MCF 10A (cell line): Measurements from ENCODE around the gene SNX33. TPM values are rescaled to one million over a fixed set of nuclear protein-coding genes. Genes with fewer than 3 reads are reported as not detected.
A peak's percentile ranks its signal among the peaks of the same experiment; 100 is the strongest.

ENCODE experiments used
- BruUV-seq: library from RNA; stranded (reverse); fragments of 400-500 nt; replicated peaks from 2 replicates; lab custom pipeline; 2021; lab: Mats Ljungman, UMichigan
- CTCF ChIA-PET: fragments of 300-600 bp; sonication (Branson Sonifier 250); formaldehyde crosslinking; extraction: SDS; loops from one replicate; lab custom pipeline; 2021; ENCODE audit warnings: antibody characterized with exemption, inconsistent platforms; lab: Yijun Ruan, JAX
- POLR2A ChIA-PET: fragments of 300-600, 350-650 bp; sonication (Branson Sonifier 250); formaldehyde crosslinking; extraction: SDS; loops from one replicate; lab custom pipeline; 2020; ENCODE audit warnings: antibody characterized with exemption, inconsistent platforms; lab: Yijun Ruan, JAX
- DNase-seq: peaks from one replicate; pipeline ENCODE4 v3.0.0-alpha.2; 2018; ENCODE audit not compliant: unreplicated experiment
- H3K27ac Mint-ChIP-seq: one replicate; pipeline ENCODE4 v1.8.0; 2022; ENCODE audit warnings: mild to moderate bottlenecking, low read depth, mixed read lengths; ENCODE audit not compliant: unreplicated experiment
- H3K27me3 Mint-ChIP-seq: one replicate; pipeline ENCODE4 v1.8.0; 2022; ENCODE audit warnings: mixed read lengths; ENCODE audit not compliant: insufficient read depth, unreplicated experiment
- H3K36me3 Mint-ChIP-seq: one replicate; pipeline ENCODE4 v1.8.0; 2022; ENCODE audit warnings: mild to moderate bottlenecking, moderate library complexity, mixed read lengths; ENCODE audit not compliant: insufficient read depth, unreplicated experiment
- H3K4me1 Mint-ChIP-seq: one replicate; pipeline ENCODE4 v1.8.0; 2022; ENCODE audit warnings: mixed read lengths; ENCODE audit not compliant: insufficient read depth, unreplicated experiment
- H3K4me3 Mint-ChIP-seq: one replicate; pipeline ENCODE4 v1.8.0; 2022; ENCODE audit warnings: mild to moderate bottlenecking, moderate library complexity, mixed read lengths; ENCODE audit not compliant: unreplicated experiment
- H3K9me3 Mint-ChIP-seq: one replicate; pipeline ENCODE4 v1.8.0; 2022; ENCODE audit warnings: mixed read lengths; ENCODE audit not compliant: unreplicated experiment
- intact Hi-C: fragments of 100-400 bp; cut with micrococcal nuclease; formaldehyde crosslinking; loops from 2 replicates; pipeline ENCODE4 v1.14.1; 2022
- total RNA-seq: library from RNA; stranded (reverse); gene quantifications from 2 replicates; pipeline ENCODE4 v1.2.3, GENCODE V29; 2022
- TF ChIP-seq, protein P1 (sequence below): fragments of 200-600 bp; IDR thresholded peaks from one replicate; pipeline ENCODE4 v1.8.0; 2022; ENCODE audit warnings: antibody characterized with exemption, mild to moderate bottlenecking; ENCODE audit not compliant: unreplicated experiment

Gene SNX33
- total RNA-seq, 1 experiment from 2014 or later: 15.2 TPM

DNA sequence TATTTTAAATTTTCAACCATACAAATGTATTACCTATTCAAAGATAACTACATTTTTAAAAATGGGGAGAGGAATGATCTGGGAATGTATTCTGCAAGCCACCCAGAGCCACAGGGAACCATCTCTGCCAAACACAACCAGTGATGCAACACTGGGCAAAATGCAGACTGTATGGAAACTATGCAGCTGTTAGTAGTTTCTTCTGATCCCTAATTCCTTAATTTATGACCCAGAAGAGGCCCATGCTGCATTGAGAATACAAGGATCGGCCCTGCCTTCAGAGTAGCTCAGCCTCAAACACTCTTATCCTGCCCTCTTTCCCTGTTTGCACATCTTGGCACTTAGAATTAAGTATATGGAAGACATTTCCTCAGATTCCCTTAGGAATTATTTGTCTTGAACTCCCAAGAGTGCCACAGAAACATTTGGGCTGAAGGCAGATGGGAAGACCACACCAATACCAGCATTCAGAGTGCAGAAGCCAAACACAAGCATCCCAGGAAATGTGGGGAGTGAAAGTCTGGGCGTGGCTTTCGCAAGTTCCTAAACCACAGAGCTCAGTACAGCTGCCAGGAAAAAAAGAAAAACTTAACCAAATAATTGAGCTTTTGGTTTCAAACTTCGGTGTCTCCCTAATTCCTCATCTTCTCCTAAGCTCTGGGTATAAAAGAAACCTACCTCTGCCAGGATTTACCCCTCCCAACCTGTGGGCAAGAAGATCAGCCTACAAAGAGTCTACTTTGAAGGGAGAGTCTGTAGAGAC, 27.5 kb upstream of the SNX33 start:
- BruUV-seq: TSS peak; percentile 18
- Mint-ChIP-seq H3K27ac (peak overlapping the region; percentile 88), H3K4me3 (peak overlapping the region; percentile 62), H3K27me3 (no peaks in the 10 kb centered on the region), H3K9me3 (no peaks in the 10 kb centered on the region), H3K4me1 (peaks cover 16% of the 10 kb centered on the region), H3K36me3 (peaks cover 49% of the 10 kb centered on the region)
- intact Hi-C loops: loop anchor here (2.0 to 5.0 kb wide), 3 partner anchors 21 to 253 kb away; partner anchors contain the start of genes IMP3, MAN2C1 and PTPN9
- ChIA-PET POLR2A (interaction anchor here (0.6 to 4.9 kb wide), 21 partner anchors 11 to 252 kb away, joined by 3 to 73 read pairs (median 4); partner anchors contain the start of genes IMP3, MAN2C1, PTPN9 and SIN3A), CTCF (interaction anchor here (0.6 to 2.0 kb wide), 17 partner anchors 12 to 253 kb away, joined by 3 to 12 read pairs (median 5); partner anchors contain the start of genes IMP3, MAN2C1 and SNX33)
- DNase-seq: peak; percentile 58
- TF ChIP-seq, protein P1, sequence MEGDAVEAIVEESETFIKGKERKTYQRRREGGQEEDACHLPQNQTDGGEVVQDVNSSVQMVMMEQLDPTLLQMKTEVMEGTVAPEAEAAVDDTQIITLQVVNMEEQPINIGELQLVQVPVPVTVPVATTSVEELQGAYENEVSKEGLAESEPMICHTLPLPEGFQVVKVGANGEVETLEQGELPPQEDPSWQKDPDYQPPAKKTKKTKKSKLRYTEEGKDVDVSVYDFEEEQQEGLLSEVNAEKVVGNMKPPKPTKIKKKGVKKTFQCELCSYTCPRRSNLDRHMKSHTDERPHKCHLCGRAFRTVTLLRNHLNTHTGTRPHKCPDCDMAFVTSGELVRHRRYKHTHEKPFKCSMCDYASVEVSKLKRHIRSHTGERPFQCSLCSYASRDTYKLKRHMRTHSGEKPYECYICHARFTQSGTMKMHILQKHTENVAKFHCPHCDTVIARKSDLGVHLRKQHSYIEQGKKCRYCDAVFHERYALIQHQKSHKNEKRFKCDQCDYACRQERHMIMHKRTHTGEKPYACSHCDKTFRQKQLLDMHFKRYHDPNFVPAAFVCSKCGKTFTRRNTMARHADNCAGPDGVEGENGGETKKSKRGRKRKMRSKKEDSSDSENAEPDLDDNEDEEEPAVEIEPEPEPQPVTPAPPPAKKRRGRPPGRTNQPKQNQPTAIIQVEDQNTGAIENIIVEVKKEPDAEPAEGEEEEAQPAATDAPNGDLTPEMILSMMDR: no peak

DNA sequence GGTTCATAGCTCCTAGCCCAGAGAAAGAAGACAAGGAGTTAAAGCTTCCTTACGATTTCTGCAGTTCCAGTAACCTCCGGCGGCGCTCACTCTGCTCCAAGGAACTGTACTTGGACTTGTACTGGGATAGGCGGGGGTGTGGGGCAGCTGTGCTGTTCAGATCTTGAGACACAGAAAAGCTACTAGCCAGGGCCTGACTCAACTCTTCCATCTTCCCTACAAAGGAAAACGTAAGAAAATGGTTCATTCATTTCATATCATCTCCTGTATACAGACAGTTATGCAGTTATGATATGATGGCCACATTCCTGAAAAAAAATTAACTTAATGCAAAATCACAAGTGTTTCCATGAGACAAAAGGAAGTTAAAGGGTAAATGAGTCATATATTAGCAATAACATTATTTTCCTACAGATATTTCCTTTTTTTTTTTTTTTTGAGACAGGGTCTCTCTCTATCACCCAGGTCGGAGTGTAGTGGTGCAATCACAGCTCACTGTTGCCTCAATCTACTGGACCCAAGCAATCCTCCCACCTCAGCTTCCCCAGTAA, 26.8 kb upstream of the SNX33 start:
- Mint-ChIP-seq H3K4me1 (peaks cover 16% of the 10 kb centered on the region), H3K27me3 (no peaks in the 10 kb centered on the region), H3K27ac (peak overlapping the region; percentile 88), H3K36me3 (peaks cover 42% of the 10 kb centered on the region), H3K9me3 (no peaks in the 10 kb centered on the region), H3K4me3 (peak overlapping the region; percentile 62)
- POLR2A ChIA-PET: interaction anchor here (0.5 to 4.9 kb wide), 21 partner anchors 12 to 253 kb away, joined by 3 to 73 read pairs (median 4); partner anchors contain the start of genes IMP3, MAN2C1, PTPN9 and SIN3A
- BruUV-seq: no TSS peak
- intact Hi-C loops: loop anchor here (2.0 to 5.0 kb wide), 3 partner anchors 20 to 254 kb away; partner anchors contain the start of genes IMP3, MAN2C1 and PTPN9
- TF ChIP-seq, protein P1: peak; percentile 17
- DNase-seq: peak; percentile 81
- CTCF ChIA-PET: interaction anchor here (0.6 to 2.0 kb wide), 16 partner anchors 13 to 253 kb away, joined by 3 to 12 read pairs (median 5); partner anchors contain the start of genes IMP3, MAN2C1 and SNX33

DNA sequence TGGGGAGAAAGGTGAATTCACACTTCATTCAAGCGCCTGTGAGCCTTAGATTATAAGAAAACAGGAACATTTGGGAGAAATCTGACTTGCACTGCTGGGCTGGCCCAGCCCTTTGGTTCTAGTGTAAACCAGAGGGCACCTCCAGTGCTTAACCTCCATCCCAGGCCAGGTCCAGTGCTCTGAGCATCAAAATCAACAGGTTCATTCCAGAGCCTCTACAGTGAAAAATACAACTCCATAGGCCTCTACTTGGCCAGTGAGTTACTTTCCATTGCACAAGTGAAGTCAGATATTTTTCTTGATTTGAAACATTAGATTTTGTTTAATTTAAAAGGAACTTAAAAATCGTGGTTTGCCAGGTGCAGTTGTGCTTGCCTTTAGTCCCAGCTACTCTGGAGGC, 25.2 kb upstream of the SNX33 start:
- Mint-ChIP-seq H3K4me3 (no peak overlapping the region), H3K36me3 (peaks cover 26% of the 10 kb centered on the region), H3K27me3 (no peaks in the 10 kb centered on the region), H3K4me1 (peaks cover 18% of the 10 kb centered on the region), H3K27ac (no peak overlapping the region), H3K9me3 (no peaks in the 10 kb centered on the region)
- no peak for DNase-seq
- TF ChIP-seq, protein P1: no peak
- ChIA-PET CTCF (no interaction called here), POLR2A (interaction anchor here (1.1 to 4.9 kb wide), 4 partner anchors 18 to 171 kb away, joined by 3 to 73 read pairs (median 14); partner anchors contain the start of genes IMP3, SIN3A and SNX33)
- intact Hi-C loops: loop anchor here (5.0 kb wide), 1 partner anchor 255 kb away; the partner anchor contains the start of gene MAN2C1
- no TSS peak for BruUV-seq
